ENCODE results near the gene HOXC9. TPM values are rescaled to one million over a fixed set of nuclear protein-coding genes. Genes with fewer than 3 reads are reported as not detected.
A peak's percentile ranks its signal among the peaks of the same experiment; 100 is the strongest.

The HOXC9 gene
- total RNA-seq, 1 experiment from 2014 or later, result not detected

DNA sequence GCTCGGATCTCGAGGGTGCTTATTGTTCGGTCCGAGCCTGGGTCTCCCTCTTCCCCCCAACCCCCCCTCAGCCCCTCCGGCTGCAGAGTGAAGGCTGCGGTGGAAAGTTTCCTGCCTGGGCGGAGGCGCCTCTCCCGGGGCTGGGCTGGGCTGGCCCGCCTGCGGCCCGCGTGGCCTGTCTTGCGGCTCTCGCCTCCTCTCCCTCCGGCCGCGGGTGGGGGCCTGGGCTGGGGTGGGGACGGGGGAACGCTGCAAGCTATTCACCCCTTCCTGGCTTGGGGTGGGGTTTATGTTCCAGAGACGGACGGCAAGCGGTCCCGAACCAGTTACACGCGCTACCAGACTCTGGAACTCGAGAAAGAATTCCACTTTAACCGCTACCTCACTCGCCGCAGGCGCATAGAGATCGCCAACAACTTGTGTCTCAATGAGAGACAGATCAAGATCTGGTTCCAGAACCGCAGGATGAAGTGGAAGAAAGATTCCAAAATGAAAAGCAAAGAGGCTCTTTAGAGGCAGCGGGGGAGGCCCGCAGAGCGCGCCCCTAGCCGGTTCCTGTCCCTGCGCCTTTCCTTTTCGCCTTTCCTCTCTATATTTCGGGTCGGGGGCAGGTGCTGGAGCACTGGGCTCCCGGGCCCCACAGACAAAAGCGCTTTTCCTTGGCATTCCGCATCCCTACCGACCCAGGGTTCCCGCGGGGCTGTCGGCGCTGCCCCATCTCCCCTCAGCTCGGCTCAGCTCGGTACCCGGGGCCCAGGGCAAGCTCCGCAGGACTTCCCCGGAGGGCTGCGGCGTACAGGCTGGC lies 34.2 kb downstream of the HOXC9 start:
- no peak for TF ChIP-seq CREM (CRISPR knock-in tag; IDR thresholded peaks at IDR 0.05)
- 0 out of 2 replicates have a peak, but pooled peaks have one; percentile 37 for TF ChIP-seq FOXP1 (CRISPR knock-in tag; IDR thresholded peaks at IDR 0.05; ENCODE audit: borderline replicate concordance)
- no peak for ATAC-seq
- Mint-ChIP-seq H3K4me1 (peaks cover 31% of the 10 kb centered on the region), H3K36me3 (no peaks in the 10 kb centered on the region), H3K9me3 (no peaks in the 10 kb centered on the region), H3K27ac (no peak overlapping the region), H3K4me3 (peak overlapping the region; percentile 39), H3K27me3 (ENCODE audit: low read depth) (peaks cover 99% of the 10 kb centered on the region)
- DNase-seq (ENCODE audit: low spot score), result no peak
- CTCF ChIA-PET, result interaction anchor here (0.6 to 4.8 kb wide), 8 partner anchors 18 to 182 kb away, joined by 3 to 23 read pairs (median 4); partner anchors contain the start of gene HOXC4
- POLR2A ChIA-PET, result interaction anchor here (0.6 kb wide), 1 partner anchor 169 kb away, joined by 3 read pairs; no protein-coding TSS in a partner anchor

- Mint-ChIP-seq H3K4me1 (peaks cover 31% of the 10 kb centered on the region), H3K27me3 (ENCODE audit: low read depth) (peaks cover 99% of the 10 kb centered on the region), H3K27ac (no peak overlapping the region), H3K36me3 (no peaks in the 10 kb centered on the region), H3K9me3 (no peaks in the 10 kb centered on the region), H3K4me3 (no peak overlapping the region)
- POLR2A ChIA-PET, result interaction anchor here (0.6 kb wide), 1 partner anchor 168 kb away, joined by 3 read pairs; no protein-coding TSS in a partner anchor
- DNase-seq (ENCODE audit: low spot score), result no peak
- no peak for ATAC-seq
- CTCF ChIA-PET, result interaction anchor here (0.6 to 4.8 kb wide), 9 partner anchors 18 to 182 kb away, joined by 3 to 23 read pairs (median 4); partner anchors contain the start of genes HOXC10 and HOXC4
- TF ChIP-seq ZNF263 (CRISPR knock-in tag; IDR thresholded peaks at IDR 0.05; ENCODE audit: low read depth), result no peak
- TF ChIP-seq NFYB (CRISPR knock-in tag; conservative IDR thresholded peaks at IDR 0.05; ENCODE audit: low read depth), result no peak
- no peak for TF ChIP-seq MAX (CRISPR knock-in tag; IDR thresholded peaks at IDR 0.05)
- TF ChIP-seq HMGA2 (CRISPR knock-in tag; IDR thresholded peaks at IDR 0.05), result no peak
- TF ChIP-seq PREB (CRISPR knock-in tag; IDR thresholded peaks at IDR 0.05; ENCODE audit: borderline replicate concordance), result no peak
- TF ChIP-seq FOXK1 (CRISPR knock-in tag; IDR thresholded peaks at IDR 0.05), result no peak
Measured at GRCh38 chr12:54034785-54035310, 34.9 kb downstream of the HOXC9 start.

- DNase-seq (ENCODE audit: low spot score), result no peak
- ChIA-PET POLR2A (no interaction called here), CTCF (interaction anchor here (0.7 to 4.8 kb wide), 5 partner anchors 30 to 181 kb away, joined by 3 to 23 read pairs (median 5); partner anchors contain the start of gene HOXC10)
- Mint-ChIP-seq H3K27ac (no peak overlapping the region), H3K4me3 (no peak overlapping the region), H3K36me3 (no peaks in the 10 kb centered on the region), H3K4me1 (peaks cover 27% of the 10 kb centered on the region), H3K27me3 (ENCODE audit: low read depth) (peaks cover 99% of the 10 kb centered on the region), H3K9me3 (no peaks in the 10 kb centered on the region)
- ATAC-seq, result no peak
- TF ChIP-seq OVOL2 (CRISPR knock-in tag; IDR thresholded peaks at IDR 0.05; ENCODE audit: borderline replicate concordance) (no peak), GABPB1 (CRISPR knock-in tag; IDR thresholded peaks at IDR 0.05) (no peak), HMGA2 (CRISPR knock-in tag; IDR thresholded peaks at IDR 0.05) (no peak)
- TF ChIP-seq, protein P1, sequence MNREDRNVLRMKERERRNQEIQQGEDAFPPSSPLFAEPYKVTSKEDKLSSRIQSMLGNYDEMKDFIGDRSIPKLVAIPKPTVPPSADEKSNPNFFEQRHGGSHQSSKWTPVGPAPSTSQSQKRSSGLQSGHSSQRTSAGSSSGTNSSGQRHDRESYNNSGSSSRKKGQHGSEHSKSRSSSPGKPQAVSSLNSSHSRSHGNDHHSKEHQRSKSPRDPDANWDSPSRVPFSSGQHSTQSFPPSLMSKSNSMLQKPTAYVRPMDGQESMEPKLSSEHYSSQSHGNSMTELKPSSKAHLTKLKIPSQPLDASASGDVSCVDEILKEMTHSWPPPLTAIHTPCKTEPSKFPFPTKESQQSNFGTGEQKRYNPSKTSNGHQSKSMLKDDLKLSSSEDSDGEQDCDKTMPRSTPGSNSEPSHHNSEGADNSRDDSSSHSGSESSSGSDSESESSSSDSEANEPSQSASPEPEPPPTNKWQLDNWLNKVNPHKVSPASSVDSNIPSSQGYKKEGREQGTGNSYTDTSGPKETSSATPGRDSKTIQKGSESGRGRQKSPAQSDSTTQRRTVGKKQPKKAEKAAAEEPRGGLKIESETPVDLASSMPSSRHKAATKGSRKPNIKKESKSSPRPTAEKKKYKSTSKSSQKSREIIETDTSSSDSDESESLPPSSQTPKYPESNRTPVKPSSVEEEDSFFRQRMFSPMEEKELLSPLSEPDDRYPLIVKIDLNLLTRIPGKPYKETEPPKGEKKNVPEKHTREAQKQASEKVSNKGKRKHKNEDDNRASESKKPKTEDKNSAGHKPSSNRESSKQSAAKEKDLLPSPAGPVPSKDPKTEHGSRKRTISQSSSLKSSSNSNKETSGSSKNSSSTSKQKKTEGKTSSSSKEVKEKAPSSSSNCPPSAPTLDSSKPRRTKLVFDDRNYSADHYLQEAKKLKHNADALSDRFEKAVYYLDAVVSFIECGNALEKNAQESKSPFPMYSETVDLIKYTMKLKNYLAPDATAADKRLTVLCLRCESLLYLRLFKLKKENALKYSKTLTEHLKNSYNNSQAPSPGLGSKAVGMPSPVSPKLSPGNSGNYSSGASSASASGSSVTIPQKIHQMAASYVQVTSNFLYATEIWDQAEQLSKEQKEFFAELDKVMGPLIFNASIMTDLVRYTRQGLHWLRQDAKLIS (CRISPR knock-in tag; IDR thresholded peaks at IDR 0.05; ENCODE audit: borderline replicate concordance), result no peak
Measured at GRCh38 chr12:54035568-54036264, 35.8 kb downstream of the HOXC9 start.

Measured in WTC11 (cell line).